Measurements from ENCODE around the gene NEK10. TPM values are rescaled to one million over a fixed set of nuclear protein-coding genes. Genes with fewer than 3 reads are reported as not detected.
A peak's percentile ranks its signal among the peaks of the same experiment; 100 is the strongest.

The NEK10 gene
- total RNA-seq, 4 donors from 2014 or later, result 0.29 to 12.4 (median 0.61) TPM

- Histone ChIP-seq H3K27ac (no peak overlapping the region), H3K36me3 (no peaks in the 10 kb centered on the region), H3K4me1 (no peaks in the 10 kb centered on the region), H3K4me3 (no peak overlapping the region), H3K27me3 (no peaks in the 10 kb centered on the region), H3K9me3 (no peaks in the 10 kb centered on the region)
- intact Hi-C loops (cut with DNase I), result no loop called here
- no peak for DNase-seq
- TF ChIP-seq, protein P1, sequence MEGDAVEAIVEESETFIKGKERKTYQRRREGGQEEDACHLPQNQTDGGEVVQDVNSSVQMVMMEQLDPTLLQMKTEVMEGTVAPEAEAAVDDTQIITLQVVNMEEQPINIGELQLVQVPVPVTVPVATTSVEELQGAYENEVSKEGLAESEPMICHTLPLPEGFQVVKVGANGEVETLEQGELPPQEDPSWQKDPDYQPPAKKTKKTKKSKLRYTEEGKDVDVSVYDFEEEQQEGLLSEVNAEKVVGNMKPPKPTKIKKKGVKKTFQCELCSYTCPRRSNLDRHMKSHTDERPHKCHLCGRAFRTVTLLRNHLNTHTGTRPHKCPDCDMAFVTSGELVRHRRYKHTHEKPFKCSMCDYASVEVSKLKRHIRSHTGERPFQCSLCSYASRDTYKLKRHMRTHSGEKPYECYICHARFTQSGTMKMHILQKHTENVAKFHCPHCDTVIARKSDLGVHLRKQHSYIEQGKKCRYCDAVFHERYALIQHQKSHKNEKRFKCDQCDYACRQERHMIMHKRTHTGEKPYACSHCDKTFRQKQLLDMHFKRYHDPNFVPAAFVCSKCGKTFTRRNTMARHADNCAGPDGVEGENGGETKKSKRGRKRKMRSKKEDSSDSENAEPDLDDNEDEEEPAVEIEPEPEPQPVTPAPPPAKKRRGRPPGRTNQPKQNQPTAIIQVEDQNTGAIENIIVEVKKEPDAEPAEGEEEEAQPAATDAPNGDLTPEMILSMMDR (IDR thresholded peaks at IDR 0.05), result no peak
- no peak for TF ChIP-seq POLR2A (IDR thresholded peaks at IDR 0.05)
- WGBS, 2 donors, result 53 to 80% methylated on average over 2 of the region's 2 CpGs
Measured at GRCh38 chr3:27281671-27282150, 87.5 kb downstream of the NEK10 start.

DNA sequence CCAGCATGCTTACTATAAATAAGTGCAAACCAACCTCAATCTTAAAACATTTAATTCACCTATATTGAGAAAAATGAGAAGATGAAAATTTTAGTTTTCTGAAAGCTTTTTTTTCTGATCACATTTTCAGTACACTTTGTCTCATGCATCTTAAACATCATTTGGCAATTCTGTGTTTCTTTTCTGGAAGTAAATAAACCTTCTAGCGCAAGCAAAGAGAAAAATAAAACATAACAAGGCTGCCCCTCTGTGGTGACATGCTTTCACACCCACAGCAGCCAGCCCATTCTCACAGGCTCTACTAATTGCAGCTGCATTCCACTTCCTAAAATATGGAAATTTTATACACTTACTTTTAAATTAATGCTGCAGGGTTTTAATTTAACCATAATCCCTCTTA lies 90.1 kb downstream of the NEK10 start:
- H3K27me3 ChIP-seq, result no peaks in the 10 kb centered on the region
- intact Hi-C loops (cut with DNase I), result loop anchor here (10.0 kb wide), 1 partner anchor 144 kb away; no protein-coding TSS in a partner anchor
- H3K36me3 ChIP-seq, result no peaks in the 10 kb centered on the region
- TF ChIP-seq, protein P1 (IDR thresholded peaks at IDR 0.05), result peak in 5 of 6 experiments; percentile 6 to 34 (median 19)
- no peak for TF ChIP-seq POLR2A (IDR thresholded peaks at IDR 0.05)
- H3K4me1 ChIP-seq, result no peaks in the 10 kb centered on the region
- no peak overlapping the region for H3K4me3 ChIP-seq
- 40 to 47% methylated on average over 1 of the region's 1 CpG for WGBS, 2 donors
- H3K27ac ChIP-seq, result no peak overlapping the region
- H3K9me3 ChIP-seq, result no peaks in the 10 kb centered on the region
- no peak for DNase-seq

DNA sequence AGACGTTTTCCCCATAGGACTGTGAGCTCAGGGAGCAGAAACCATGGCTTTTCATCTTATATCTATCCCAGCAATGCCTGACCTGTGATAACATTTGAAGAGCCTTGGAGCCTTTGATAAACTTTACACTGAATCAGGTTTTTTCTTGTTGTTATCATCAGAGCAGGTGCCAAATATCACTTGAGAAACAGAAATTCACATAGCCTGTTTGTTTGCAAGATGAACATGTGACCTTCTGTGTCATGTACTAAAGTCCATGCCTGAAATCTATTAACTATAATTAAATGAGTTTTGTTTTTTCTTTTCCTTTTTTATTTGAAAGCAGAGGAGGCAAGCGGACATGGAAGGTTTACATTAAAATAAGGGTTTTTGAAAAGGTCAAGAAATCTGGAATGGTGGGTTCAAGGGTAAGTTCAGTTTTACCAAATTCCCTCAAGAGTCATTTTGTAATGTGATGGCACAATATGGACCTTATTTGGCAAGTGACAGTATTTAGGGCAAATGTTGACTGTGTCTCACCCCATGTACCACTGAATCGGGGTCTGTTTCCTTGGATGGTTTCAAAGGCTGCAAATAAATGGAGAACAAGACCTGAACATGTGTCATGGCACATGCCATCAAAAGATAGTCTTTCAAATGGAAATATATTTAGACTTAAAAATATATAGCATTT lies 90.7 kb downstream of the NEK10 start:
- H3K4me1 ChIP-seq, result no peaks in the 10 kb centered on the region
- intact Hi-C loops (cut with DNase I), result loop anchor here (10.0 kb wide), 1 partner anchor 144 kb away; no protein-coding TSS in a partner anchor
- no peaks in the 10 kb centered on the region for H3K36me3 ChIP-seq
- DNase-seq, result no peak
- no peak for TF ChIP-seq POLR2A (IDR thresholded peaks at IDR 0.05)
- TF ChIP-seq, protein P1 (IDR thresholded peaks at IDR 0.05), result no peak
- WGBS, 2 donors, result 61 to 68% methylated on average over 3 of the region's 3 CpGs
- no peak overlapping the region for H3K4me3 ChIP-seq
- H3K9me3 ChIP-seq, result no peaks in the 10 kb centered on the region
- no peaks in the 10 kb centered on the region for H3K27me3 ChIP-seq
- no peak overlapping the region for H3K27ac ChIP-seq

- 92% methylated on average over 5 of the region's 5 CpGs for WGBS, 2 donors
- TF ChIP-seq POLR2A (IDR thresholded peaks at IDR 0.05), result no peak
- TF ChIP-seq, protein P1 (IDR thresholded peaks at IDR 0.05), result no peak
- no peak overlapping the region for H3K4me3 ChIP-seq
- H3K36me3 ChIP-seq, result no peaks in the 10 kb centered on the region
- H3K27me3 ChIP-seq, result no peaks in the 10 kb centered on the region
- DNase-seq, result no peak
- intact Hi-C loops (cut with DNase I), result loop anchor here (10.0 kb wide), 1 partner anchor 141 kb away; no protein-coding TSS in a partner anchor
- no peak overlapping the region for H3K27ac ChIP-seq
- no peaks in the 10 kb centered on the region for H3K4me1 ChIP-seq
- H3K9me3 ChIP-seq, result no peaks in the 10 kb centered on the region
Measured at GRCh38 chr3:27275441-27275990, 93.7 kb downstream of the NEK10 start.

- intact Hi-C loops (cut with DNase I), result loop anchor here (10.0 kb wide), 1 partner anchor 137 kb away; no protein-coding TSS in a partner anchor
- Histone ChIP-seq H3K4me3 (no peak overlapping the region), H3K27me3 (no peaks in the 10 kb centered on the region), H3K4me1 (no peaks in the 10 kb centered on the region), H3K36me3 (no peaks in the 10 kb centered on the region), H3K9me3 (no peaks in the 10 kb centered on the region), H3K27ac (no peak overlapping the region)
- TF ChIP-seq POLR2A (IDR thresholded peaks at IDR 0.05), result no peak
- DNase-seq, result no peak
Measured at GRCh38 chr3:27271890-27272289, 97.3 kb downstream of the NEK10 start.
